Cerebellar cortex (tissue), 1 donor: Measurements from ENCODE around the gene CHST15.

Experiments
- DNase-seq: peaks from one replicate; pipeline ENCODE4 v3.0.0-alpha.2; 2015; ENCODE audit warnings: low spot score

Gene CHST15

DNA sequence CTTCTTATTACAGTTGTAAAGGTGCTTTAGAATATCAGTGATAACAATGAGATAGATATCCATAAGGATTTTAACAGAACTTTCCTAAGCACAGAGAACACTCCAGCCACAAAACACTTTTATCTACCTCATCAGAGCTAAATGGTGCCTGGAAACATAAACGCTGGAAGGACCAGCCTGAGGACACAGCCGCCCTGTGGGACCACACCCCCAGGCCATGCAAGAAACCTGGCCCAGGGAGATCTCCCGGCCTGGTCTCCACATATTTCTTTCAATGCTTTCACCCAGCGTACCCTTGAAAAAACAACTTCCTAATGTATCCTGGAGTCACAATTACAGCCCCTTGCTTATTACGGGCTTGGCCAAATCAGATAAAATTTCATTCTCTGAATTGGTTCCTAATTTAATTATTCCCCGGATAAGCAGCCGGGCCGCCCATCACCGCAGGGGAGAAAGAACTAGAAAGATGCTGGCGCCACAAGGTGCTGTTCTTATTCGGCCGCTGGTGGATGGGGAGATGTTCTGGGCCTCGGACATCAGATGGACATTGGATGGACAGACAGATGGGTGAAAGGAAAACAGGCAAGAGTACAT, 11.8 kb downstream of the CHST15 start:
- no peak for DNase-seq

DNA sequence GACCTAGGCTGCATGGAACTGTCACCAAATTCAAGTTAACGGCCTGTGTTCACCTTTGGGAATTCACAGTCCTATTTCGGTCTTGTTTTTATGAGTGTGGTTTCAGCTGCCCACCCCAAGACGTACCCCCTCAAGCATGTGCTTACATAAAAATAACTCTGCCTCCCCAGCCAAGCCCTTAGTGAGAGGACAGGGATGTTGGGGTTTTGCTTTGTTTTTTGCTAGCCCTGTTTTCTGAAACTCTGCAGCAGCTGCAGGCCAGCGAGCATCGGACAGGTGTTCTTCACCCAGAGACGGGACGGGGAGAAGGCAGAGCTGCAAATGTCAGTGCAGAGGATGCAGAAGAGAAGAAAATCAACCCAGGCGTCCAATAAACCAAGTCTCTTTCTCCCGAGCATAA, 13.5 kb downstream of the CHST15 start:
- no peak for DNase-seq

- no peak for DNase-seq
Measured at GRCh38 chr10:124078714-124079113, 14.7 kb downstream of the CHST15 start.

GRCh38 chr10:124078028-124078427, 15.4 kb downstream of the CHST15 start:
- no peak for DNase-seq

- DNase-seq, result no peak
Measured at GRCh38 chr10:124077208-124077993, 16.0 kb downstream of the CHST15 start.

- no peak for DNase-seq
Measured at GRCh38 chr10:124076148-124076733, 17.2 kb downstream of the CHST15 start.

DNA sequence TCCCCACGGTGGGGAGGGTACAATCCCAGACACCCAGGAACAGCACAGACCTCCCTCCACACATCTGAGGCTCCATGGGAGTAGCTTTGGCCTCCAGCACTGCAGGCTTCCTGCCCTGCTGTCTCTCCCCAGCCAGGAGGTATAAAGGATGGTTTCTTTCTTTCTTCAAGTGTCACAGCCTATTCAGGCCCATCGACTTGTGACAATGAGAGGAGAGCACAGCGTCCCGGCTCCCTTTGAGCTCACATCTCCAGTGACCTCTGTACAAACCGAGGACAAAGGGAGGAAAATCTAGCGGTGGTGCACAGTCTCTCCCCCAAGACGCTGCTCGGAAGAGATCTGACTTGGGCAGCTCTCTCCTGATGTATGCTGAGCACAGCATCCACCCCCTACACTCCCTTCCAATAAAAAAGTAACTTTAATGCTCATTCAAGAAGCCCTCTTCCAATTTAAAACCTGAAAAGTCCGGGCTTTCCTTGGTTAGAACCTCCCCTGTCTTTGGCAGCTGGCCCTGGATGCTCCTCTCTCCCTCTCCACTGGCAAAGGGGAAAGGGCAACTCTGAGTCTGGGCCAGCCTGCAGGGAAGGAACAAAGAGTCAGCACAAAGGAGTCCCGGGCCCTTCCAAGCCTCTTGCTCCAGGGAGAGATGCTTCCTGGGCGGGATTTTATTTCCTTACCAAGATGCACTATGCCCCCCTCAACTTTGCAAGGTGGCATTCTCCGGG, 18.0 kb downstream of the CHST15 start:
- DNase-seq, result peak; percentile 14

DNA sequence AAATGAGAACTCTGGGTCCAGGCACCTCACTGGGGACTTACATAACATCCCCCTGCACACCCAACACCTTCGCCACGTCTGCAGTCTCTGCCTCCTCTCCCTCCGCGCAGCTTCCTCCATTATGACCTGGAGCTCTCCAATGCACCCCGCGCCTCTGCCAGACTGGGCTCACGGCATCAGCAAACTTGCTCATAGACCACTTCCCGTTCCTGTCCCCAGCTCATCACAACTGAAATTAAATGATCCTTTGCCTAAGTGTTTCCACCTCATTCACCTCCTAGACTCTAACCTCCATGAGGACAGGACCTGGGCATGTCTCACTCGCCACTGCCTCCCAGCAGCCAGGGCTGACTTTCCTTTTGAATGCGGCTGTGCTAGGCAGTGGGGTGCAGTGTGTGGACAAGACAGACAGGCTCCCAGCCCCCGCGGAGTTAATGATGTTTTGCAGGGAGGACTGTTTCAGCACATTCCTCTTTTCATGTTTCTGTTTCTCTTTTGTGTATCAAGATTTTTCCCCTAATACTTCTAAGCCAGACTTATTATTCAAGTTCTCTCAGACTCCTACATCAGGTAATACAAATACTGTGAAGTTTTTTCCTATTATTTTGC, 18.8 kb downstream of the CHST15 start:
- no peak for DNase-seq

GRCh38 chr10:124073978-124074377, 19.4 kb downstream of the CHST15 start:
- no peak for DNase-seq

GRCh38 chr10:124072541-124072940, 20.9 kb downstream of the CHST15 start:
- DNase-seq, result no peak

DNA sequence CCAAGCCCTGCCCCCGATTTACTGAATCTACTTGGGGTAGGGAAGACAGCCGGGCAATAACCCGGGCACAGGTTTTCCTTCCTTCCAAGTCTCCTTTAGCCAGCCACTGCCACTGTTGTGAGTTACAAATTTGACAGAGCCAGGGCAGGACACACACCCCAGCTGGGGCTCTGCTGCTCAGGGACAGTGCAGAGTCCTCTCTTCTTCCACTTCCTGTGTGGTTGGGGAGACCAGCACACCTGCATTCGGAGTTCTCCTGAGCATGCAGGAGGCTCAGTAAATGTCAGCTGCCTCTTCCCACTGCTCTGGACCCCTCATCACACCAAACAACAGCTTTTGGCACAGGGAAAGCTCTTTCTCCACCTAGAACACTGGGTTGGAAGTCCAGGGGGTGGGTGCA, 21.3 kb downstream of the CHST15 start:
- no peak for DNase-seq

DNA sequence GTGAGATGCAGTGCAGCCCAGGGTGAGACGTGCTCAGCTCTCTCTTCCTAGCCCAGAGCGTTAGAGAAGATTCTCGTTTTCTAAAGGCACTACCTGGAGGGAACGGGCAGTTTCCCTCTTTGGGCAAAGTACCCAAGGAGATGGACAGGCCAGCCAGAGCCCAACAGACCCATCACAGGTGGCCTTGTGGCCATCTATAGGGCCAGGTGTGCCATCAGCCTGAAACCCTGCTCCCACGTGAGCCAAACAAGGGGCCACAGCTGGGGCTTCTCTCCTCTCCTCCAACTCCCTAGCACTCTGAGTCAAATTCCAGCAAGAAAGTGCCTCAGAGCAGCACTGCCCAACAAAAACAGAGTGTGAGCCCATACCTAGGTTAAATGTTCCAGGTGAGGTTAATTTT, 22.3 kb downstream of the CHST15 start:
- DNase-seq, result no peak

DNA sequence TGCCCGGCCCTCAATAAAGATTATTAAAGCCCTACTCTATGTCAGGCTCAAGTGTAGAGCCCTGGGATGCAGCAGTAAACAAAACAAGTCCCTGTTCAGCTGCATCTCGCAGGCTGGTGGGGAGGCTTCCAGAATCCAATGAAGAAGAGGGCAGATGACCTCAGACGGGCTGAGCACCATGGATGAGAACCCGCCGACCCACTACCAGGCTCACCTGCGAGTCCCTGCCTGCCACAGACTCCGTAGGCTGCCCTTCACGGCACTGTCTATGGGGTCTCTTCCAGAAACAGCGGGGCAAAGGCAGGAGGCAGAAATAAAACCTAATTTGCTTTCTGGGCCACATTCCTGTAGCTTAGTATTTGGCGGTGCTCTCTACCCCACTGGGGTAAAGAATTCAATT, 22.7 kb downstream of the CHST15 start:
- no peak for DNase-seq

DNA sequence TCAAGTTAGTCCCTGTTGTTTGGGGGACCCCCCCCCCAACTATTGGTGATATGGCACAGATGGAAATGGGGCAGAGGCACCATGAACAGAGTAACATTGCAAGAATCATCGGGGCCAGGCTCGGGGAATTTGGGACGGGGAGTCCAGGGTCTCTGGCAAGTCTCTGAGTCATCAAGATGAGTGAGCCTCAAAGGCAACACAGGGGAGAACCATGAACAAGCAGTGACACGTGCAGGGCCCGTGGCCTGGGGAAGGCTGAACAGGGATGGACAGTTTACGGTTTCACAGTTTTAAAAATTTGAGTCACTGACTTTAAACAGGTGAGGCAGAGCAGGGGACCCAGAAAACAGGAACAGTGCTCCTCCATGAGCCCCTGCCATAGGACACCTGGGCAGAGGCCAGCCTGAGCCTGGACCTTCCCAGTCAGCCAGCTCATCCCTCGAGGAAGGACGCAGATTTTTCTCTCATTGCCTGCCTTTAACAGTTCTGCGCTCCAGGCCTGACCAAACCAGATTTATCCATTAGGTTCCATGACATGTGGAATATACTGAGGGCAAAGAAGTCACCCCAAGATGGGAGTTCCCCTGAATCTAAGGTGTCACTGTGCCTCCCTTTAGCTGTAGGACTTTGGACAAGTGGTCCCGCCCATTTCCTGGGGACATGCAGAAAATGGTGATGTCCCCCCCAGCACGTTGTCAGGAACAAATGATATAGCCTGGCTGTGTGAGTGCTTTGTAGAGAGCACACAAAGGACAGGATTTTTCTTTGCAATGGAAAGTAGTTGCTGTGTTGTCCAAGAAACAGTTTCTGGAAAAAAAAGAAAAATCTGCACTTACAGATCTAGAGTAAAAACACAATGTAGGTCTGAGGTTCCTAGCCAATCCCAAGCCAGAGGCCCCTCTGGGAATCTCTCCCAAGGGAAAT, 23.8 kb downstream of the CHST15 start:
- no peak for DNase-seq

DNA sequence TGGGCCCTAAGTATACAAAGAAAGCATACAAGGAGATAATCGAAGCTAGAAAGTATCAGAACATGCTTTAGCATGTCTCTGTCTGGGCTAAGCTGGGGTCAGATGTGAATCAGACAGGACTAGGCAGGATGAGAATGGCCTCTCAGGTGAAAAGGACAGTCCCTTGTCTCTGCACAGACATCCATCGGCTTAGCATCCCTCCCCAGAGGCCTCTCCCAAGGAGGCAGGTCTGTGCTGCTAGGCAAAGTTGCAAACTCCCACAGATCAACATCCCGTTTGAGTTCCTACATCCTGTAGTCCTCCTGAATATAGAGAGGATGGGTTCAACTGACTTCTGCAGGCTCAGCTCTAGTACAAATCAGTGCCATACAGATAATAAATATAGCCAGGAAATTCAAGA, 24.5 kb downstream of the CHST15 start:
- DNase-seq, result no peak

DNA sequence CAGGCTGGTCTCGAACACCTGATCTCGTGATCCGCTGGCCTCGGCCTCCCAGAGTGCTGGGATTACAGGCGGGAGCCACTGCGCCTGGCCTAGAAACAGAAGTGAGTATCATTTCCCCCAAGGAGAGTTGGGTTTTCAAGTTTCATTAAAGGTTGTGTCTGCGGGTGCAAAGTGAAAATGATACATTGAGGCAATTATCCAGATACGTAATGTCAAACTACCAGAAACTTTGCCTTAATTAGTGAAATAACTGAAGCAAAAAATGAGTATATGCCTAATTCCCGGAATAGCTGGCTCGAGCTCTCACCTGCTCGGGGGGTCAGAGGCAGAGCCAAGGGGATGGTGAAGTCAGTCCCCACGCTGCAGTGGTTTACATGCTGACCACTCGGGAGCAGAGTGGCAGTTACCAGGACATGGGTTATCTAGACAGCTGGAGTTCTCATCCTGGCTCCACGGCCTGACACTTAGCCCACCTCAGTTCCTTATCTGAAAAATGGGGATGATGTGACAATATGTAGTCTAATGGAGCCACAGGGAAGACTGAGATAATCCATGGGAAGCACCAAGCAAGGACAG, 25.5 kb downstream of the CHST15 start:
- DNase-seq, result no peak

- DNase-seq, result no peak
Measured at GRCh38 chr10:124066781-124067714, 26.4 kb downstream of the CHST15 start.

GRCh38 chr10:124066126-124066700, 27.2 kb downstream of the CHST15 start:
- no peak for DNase-seq

- DNase-seq, result no peak
Measured at GRCh38 chr10:124065382-124066125, 27.8 kb downstream of the CHST15 start.
